ENCODE results near the gene MCM3.

GRCh38 chr6:52233005-52233404, 51.5 kb downstream of the MCM3 start:
- TF ChIP-seq CTCF (IDR thresholded peaks at IDR 0.05; ENCODE audit: insufficient read depth, low read depth, low read length) (no peak), EZH2 (IDR thresholded peaks at IDR 0.05; ENCODE audit: insufficient read depth, low read length) (no peak)
